ENCODE results near the gene OR10H5.
"Not testable (repeated sequence)": the region's sequence is repeated elsewhere in the genome, so short reads cannot be mapped to it uniquely, and the experiment has no call there.

OR10H5 gene

GRCh38 chr19:15782211-15782610 is 5.2 kb upstream of the OR10H5 start:
- no peak overlapping the region for H3K27ac ChIP-seq
- no peak for TF ChIP-seq CTCF (conservative IDR thresholded peaks at IDR 0.05)
- TF ChIP-seq ZFX (IDR thresholded peaks at IDR 0.05) = no peak

DNA sequence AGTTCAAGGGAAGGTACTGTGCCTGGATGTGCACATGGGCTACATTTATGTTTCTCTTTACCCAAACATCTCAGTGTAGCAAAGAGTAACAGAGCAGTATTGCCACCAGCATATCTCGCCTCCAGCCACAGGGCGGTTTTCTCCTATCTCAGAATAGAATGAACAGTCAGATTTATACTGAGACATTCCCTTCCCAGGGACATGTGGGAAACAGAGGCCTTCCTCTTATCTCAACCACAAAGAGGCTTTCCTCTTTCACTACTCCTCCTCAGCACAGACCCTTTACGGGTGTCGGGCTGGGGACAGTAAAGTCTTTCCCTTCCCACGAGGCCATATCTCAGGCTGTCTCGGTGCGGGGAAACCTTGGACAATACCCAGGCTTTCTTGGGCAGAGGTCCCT is 4.6 kb upstream of the OR10H5 start:
- H3K27ac ChIP-seq = not testable (repeated sequence)

DNA sequence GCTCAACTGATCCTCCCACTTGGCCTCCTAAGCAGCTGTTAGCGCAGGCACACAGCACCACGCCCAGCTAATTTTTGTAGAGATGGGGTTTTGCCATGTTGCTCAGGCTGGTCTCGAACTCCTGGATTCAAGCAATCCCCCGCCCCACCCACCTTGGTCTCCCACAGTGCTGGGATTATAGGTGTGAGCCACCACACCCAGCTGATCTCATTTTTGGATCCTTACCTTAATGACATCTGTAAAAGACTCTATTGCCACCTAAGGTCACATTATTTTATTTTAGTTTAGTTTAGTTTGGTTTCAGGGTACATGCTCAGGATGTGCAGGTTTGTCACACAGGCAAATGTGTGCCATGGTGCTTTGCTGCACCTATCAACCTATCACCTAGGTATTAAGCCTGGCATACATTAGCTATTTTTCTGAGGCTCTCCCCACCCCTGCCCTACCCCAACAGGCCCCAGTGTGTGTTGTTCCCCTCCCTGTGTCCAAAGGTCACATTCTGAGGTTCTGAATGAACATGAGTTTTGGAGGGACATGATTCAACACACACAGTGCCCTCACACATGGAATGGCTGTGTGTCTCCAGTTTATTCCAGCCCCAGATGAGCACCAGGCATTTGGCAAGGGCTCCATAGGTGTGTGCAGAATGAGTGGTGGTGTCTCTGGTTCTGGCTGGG is 1.3 kb downstream of the OR10H5 start:
- TF ChIP-seq CTCF (conservative IDR thresholded peaks at IDR 0.05) (no peak), ZFX (IDR thresholded peaks at IDR 0.05) (no peak)
- H3K27ac ChIP-seq = no peak overlapping the region

DNA sequence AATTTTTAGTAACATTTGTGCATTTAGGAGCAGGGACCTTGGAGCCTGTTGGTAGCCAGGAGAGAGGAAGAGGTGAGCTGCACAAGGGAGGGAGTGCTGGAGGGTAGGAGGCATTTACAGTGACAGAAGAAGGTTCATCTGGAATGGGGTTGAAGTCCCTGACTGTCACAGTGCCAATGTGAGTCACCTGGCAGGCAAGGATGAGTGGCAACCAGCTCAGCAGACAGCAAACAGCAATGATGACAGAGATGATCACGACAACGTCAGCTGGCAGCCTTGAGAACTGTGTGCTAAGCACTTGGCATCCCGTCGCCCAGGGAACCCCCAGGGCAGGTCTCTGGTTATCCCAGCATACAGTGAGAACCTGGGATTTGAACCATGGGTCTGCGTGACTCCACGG is 2.6 kb downstream of the OR10H5 start:
- no peak overlapping the region for H3K27ac ChIP-seq
- TF ChIP-seq CTCF (conservative IDR thresholded peaks at IDR 0.05) = no peak
- TF ChIP-seq ZFX (IDR thresholded peaks at IDR 0.05) = no peak

DNA sequence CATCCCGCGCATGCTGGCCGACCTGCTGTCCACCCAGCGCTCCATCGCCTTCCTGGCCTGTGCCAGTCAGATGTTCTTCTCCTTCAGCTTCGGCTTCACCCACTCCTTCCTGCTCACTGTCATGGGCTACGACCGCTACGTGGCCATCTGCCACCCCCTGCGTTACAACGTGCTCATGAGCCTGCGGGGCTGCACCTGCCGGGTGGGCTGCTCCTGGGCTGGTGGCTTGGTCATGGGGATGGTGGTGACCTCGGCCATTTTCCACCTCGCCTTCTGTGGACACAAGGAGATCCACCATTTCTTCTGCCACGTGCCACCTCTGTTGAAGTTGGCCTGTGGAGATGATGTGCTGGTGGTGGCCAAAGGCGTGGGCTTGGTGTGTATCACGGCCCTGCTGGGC is 6.8 kb downstream of the OR10H5 start:
- H3K27ac ChIP-seq = not testable (repeated sequence)

GRCh38 chr19:15810335-15810734 is 22.9 kb downstream of the OR10H5 start:
- TF ChIP-seq CTCF (conservative IDR thresholded peaks at IDR 0.05) (peak; percentile 61), ZFX (IDR thresholded peaks at IDR 0.05) (no peak)
- no peak overlapping the region for H3K27ac ChIP-seq

DNA sequence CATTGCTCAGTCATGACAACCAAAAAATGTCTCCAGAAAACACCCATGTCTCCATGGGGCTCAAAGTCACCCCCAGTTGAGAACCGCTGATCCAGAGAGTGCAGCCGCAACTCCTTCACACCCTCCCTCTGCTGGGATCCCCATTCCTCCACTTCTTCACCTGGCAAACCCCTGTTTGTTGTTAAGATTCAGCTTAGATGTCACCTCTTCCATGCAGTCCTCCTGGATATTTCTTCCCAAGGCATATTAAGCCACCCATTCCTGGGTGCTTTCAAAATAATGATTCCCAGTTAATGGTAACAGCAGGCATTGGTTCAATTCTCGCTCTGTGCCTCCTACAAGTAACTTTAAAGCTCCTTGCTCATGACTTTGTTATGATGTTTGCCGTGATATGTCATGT is 24.0 kb downstream of the OR10H5 start:
- no peak overlapping the region for H3K27ac ChIP-seq
- TF ChIP-seq ZFX (IDR thresholded peaks at IDR 0.05) (no peak), CTCF (conservative IDR thresholded peaks at IDR 0.05) (no peak)

- no peak overlapping the region for H3K27ac ChIP-seq
- TF ChIP-seq CTCF (conservative IDR thresholded peaks at IDR 0.05) (peak; percentile 37), ZFX (IDR thresholded peaks at IDR 0.05) (no peak)
Observed at GRCh38 chr19:15812060-15812722, 24.7 kb downstream of the OR10H5 start.
